GM21381 (cell line): ENCODE results near the gene OSBPL2.
A peak's percentile ranks its signal among the peaks of the same experiment; 100 is the strongest.

Experiments used
- ATAC-seq: cut with Tn5 transposase; IDR thresholded peaks from one replicate; pipeline ENCODE4 v1.9.1; 2021; ENCODE audit warnings: mild to moderate bottlenecking, moderate library complexity; ENCODE audit not compliant: unreplicated experiment

OSBPL2 gene

DNA sequence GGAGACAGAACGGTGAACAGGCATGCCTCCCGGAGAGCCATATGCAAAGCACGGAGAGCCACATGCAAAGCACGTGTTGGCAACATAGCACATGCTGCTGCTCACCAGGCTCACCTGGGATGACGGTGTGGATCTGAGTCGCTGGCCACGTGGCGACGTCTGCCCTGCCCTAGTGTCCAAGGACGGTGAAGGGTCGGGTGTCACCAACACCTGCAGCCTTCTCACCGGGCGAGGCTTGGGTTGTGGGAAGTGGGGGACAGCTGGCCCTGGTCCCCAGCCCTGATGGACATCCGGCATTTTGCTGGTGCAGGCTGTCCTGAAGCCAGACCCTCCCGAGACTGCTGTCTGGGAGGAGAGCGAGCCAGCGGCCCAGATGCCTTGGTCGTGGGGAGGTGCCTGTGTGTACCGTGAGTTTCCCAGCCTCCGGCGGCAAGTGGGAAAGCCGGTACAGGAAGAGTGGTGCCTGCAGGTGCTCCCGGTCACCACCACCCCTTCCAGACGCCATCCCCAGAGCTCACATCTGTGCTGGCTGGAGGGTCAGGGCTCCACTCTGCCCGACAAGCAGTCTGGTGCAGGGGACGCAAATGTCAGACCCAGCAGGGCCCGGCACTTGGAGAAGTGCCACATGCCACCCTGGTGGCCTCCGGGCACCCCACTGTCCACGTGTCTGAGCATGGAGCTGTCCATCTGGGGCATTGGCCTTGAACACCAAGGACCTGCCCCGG, 58.6 kb downstream of the OSBPL2 start:
- no peak for ATAC-seq

DNA sequence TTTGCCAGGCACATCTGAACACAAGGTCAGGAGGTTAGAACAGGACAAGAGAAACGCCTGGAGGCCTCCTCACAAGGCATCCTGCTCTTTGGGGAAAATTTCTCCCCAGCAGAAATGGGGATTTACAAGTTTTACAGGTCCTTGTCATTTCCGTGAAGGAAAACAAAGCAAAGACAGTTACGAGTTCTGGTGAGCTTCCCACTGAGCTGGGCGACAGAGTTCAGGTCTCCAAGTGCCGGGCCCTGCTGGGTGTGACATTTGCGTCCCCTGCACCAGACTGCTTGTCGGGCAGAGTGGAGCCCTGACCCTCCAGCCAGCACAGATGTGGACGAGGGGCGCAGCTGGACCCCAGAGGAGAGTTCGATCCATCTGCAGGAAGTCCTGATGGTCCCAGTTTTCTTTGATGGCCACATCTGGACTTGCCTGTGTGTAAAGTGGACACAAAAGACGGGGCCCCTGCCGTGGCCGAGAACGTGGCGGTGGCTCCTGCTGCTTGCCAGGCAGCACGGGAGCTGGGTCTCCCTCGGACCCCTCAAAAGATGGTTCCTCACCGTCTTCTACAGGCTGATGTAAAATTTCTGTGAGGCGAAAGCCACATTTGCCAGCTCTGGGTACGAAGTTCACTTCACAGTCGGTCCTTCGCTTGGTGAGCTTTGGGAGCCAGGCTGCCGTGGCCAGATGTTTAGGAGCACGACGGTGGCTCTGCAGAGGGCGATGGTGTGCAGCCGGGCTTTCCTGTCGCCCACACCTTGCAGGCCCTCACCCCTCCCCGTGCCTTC, 59.3 kb downstream of the OSBPL2 start:
- no peak for ATAC-seq

GRCh38 chr20:62298577-62299249, 60.4 kb downstream of the OSBPL2 start:
- ATAC-seq = no peak

DNA sequence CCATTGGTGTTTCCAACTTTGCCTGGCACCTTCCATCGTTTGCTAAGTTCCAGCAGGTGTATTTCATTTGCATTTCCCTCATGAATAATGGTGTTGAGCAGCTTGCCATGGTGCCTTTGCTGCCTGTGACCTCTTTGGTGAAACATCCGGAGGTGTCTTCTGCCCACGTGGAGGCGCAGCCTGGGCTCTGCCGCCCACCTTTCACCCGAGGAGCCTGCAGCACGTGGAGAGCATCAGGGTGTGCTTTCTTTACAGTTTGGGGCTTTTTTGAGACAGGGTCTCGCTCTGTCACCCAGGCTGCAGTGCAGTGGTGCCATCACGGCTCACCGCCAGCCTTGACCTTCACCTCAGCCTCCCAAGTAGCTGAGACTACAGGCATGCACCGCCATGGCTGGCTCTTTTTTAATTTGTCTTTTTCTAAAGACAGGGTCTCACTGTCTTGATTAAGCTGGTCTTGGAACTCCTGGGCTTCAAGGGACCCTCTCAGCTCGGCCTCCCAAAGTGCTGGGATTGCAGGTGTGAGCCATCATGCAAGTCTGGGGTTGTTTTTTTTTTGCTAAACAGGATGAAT, 61.4 kb downstream of the OSBPL2 start:
- ATAC-seq = no peak

DNA sequence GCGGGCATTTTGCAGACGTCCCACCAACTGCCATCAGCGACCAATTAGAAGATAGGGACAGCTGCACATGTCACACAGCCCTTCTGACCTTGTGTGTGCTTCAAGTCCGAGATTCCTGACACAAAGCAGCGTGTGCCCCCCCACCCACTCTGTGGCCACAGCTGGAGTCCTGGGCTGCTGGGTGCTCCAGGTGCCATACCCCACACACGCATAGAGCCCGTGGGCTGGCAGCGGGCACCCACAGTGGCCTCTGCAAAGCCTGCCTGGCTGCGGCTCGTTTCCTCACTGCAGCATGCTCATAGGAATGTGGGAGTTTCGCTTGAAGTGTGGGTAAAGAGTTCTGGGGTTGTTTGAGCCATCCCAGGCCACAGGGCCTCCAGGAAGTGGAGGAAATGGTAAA, 62.0 kb downstream of the OSBPL2 start:
- ATAC-seq = no peak

DNA sequence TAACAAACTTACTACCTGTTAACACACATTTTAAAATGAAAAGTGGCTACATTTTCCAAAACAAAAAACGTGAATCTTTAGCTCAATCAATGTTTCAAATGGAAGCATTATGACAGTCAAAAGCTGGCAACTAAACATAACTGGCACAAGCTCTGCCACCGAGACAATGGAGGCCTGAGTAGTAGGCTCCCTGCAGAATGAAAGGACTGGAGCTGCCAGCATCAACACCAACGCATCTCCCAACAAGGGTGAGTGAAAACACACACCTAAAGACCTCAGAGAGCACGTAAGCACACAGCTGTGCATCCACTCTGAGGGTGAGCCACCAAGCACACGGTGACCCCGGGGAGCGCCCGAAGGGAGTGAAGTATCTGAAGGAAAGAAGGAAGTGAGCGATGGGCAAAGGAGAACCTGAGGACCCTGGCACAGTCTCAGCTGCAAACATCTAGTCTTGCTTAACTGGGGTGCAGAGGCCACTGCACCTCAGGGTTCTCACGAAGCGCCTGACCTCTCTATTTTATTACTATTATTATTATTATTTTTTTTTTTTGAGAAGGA, 62.9 kb downstream of the OSBPL2 start:
- no peak for ATAC-seq

DNA sequence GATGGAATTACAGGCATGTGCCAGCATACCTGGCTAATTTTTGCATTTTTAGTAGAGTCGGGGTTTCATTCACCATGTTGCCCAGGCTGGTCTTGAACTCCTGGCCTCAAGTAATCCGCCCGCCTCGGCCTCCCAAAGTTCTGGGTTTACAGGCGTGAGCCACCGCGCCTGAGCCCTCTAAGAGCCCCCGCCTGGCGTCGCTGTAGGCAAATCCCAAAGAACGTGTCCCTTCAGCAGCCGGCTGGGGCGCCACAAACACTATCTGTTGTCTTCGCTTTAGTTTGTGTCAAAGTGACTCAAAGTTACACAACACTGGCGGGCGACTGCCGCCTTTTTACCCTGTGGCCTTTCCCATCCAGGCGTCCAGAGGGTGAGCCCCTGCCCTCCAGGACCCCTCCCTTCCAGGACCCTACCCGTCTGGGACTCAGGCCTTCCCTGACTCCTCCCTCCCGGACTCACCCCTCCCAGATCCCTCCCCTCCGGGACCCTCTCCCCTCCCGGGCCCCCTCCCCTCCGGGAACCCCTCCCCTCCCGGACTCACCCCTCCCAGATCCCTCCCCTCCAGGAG, 63.5 kb downstream of the OSBPL2 start:
- peak; percentile 23 for ATAC-seq

DNA sequence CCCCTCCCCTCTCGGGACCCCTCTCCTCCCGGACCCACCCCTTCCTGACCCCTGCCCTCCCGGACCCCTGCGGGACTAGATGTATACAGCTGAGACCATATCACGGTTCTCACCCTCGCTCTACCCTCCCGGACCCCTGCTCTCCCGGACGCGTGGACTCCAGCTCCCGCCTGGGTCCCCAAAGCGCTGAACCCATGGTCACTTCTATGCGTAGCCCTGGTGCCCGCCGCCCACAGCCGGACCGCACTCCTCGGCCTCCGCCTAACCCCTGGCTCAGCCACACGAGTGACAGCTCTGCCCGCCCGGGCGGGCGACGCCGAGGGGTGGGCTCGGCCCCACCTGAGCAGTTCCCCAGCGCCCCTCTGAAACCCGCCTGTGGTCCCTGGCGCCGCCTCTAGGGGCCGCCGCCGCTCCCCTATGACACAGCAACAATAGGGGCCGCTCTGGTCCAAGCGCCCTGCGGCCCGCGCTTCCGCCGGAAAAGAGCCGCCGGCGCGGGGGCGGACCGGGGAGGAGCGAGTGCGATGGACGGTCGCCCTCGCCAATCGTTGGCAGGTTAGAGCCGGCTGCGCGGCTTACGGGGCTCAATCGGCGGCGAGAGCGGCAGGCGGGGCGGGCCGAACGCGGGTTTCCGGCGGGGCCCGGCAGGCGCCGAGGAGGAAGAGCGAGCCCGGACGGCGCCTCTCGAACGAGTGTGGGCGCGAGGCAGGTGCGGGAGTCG, 64.2 kb downstream of the OSBPL2 start, which contains the start of gene ADRM1:
TSS of gene ADRM1 (plus strand) at position 657 of the 721 bp plus-strand sequence. CDS start 572 bp downstream, outside the sequence.
- peak; percentile 85 for ATAC-seq

DNA sequence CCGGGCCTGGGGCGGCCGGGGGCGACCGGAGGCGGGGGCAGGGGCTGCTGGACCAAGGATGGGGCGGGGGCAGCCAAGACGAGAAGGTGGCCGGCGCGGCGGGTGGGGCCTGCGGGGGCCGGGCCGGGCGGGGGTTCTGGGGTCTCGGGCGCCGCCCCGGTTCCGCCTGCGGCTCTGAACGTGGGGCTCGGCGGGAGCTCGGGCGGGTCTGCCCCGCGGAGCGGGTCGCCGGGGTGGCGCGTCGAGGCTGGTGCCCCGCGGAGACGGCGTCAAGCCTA, 64.7 kb downstream of the OSBPL2 start:
- ATAC-seq = no peak

- ATAC-seq = peak; percentile 7
Measured at GRCh38 chr20:62303340-62304226, 65.3 kb downstream of the OSBPL2 start.

- ATAC-seq = no peak
Measured at GRCh38 chr20:62304331-62305148, 66.2 kb downstream of the OSBPL2 start.

DNA sequence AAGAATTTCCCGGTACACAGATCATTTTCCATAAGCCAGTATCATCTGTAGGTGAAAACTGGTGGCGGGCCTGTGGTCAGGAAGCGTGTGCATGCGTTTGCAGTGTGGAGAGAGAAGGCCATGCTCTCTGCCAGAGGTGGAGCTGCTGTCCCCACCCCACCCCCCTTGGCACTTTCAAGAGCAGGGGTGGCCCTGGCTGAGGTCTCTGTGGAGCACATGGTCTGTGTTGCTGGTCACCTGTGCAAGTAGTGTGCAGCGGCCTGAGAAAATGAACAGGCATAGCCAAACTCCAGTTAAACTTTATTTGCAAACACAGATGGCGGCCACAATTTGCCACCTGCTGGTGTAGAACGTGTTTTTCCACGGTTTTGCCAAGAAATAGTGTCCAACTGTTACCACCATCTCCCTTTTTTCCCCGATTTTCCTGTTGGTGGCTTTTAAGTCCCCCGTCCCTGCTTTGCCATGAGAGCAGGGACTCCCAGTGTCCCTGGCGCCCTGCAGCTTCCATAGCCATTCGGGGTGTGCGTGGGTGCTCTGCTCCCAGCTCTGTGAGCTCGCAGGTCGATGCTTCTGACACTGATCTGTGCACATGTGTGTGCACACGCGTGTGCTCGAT, 66.9 kb downstream of the OSBPL2 start:
- ATAC-seq = no peak

GRCh38 chr20:62305765-62306413, 67.6 kb downstream of the OSBPL2 start:
- no peak for ATAC-seq

GRCh38 chr20:62306414-62307187, 68.3 kb downstream of the OSBPL2 start:
- no peak for ATAC-seq

- ATAC-seq = no peak
Measured at GRCh38 chr20:62307226-62308101, 69.1 kb downstream of the OSBPL2 start.
